Measurements from ENCODE around the gene MANEAL.
"Not testable (repeated sequence)": the region's sequence is repeated elsewhere in the genome, so short reads cannot be mapped to it uniquely, and the experiment has no call there.

The MANEAL gene

GRCh38 chr1:37793773-37794371, at the start of gene MANEAL:
MANEAL (plus strand) TSS chr1:37793847; CDS start chr1:37794183, 336 bp downstream.
- DNase-seq (ENCODE audit: low read depth, low spot score): no peak

- no peak for DNase-seq (ENCODE audit: low read depth, low spot score)
Observed at GRCh38 chr1:37746806-37747205, 46.8 kb upstream of the MANEAL start.

GRCh38 chr1:37748565-37748964, 45.1 kb upstream of the MANEAL start:
- DNase-seq (ENCODE audit: low read depth, low spot score): no peak

- DNase-seq (ENCODE audit: low read depth, low spot score): no peak
Observed at GRCh38 chr1:37752213-37752582, 41.4 kb upstream of the MANEAL start.

- DNase-seq (ENCODE audit: low read depth, low spot score): no peak
Observed at GRCh38 chr1:37752583-37753471, 40.8 kb upstream of the MANEAL start.

- no peak for DNase-seq (ENCODE audit: low read depth, low spot score)
Observed at GRCh38 chr1:37753473-37754321, 40.0 kb upstream of the MANEAL start.

GRCh38 chr1:37755290-37755689, 38.4 kb upstream of the MANEAL start:
- no peak for DNase-seq (ENCODE audit: low read depth, low spot score)

GRCh38 chr1:37755951-37756560, 37.6 kb upstream of the MANEAL start:
- no peak for DNase-seq (ENCODE audit: low read depth, low spot score)

GRCh38 chr1:37759451-37759850, 34.2 kb upstream of the MANEAL start:
- no peak for DNase-seq (ENCODE audit: low read depth, low spot score)

GRCh38 chr1:37761416-37762095, 32.1 kb upstream of the MANEAL start:
- no peak for DNase-seq (ENCODE audit: low read depth, low spot score)

GRCh38 chr1:37762516-37762915, 31.1 kb upstream of the MANEAL start:
- DNase-seq (ENCODE audit: low read depth, low spot score): no peak

- DNase-seq (ENCODE audit: low read depth, low spot score): no peak
Observed at GRCh38 chr1:37763791-37764413, 29.7 kb upstream of the MANEAL start.

GRCh38 chr1:37764414-37764825, 29.2 kb upstream of the MANEAL start:
- DNase-seq (ENCODE audit: low read depth, low spot score): no peak

- no peak for DNase-seq (ENCODE audit: low read depth, low spot score)
Observed at GRCh38 chr1:37764888-37765441, 28.7 kb upstream of the MANEAL start, which contains the start of gene EPHA10. EPHA10 (minus strand) TSS chr1:37765120; CDS start chr1:37765066, 54 bp downstream.

GRCh38 chr1:37765916-37766664, 27.6 kb upstream of the MANEAL start:
- DNase-seq (ENCODE audit: low read depth, low spot score): no peak

- DNase-seq (ENCODE audit: low read depth, low spot score): no peak
Observed at GRCh38 chr1:37767488-37767887, 26.2 kb upstream of the MANEAL start.

- DNase-seq (ENCODE audit: low read depth, low spot score): not testable (repeated sequence)
Observed at GRCh38 chr1:37771440-37771839, 22.2 kb upstream of the MANEAL start.

- DNase-seq (ENCODE audit: low read depth, low spot score): no peak
Observed at GRCh38 chr1:37776946-37777516, 16.6 kb upstream of the MANEAL start.

- no peak for DNase-seq (ENCODE audit: low read depth, low spot score)
Observed at GRCh38 chr1:37778654-37779053, 15.0 kb upstream of the MANEAL start.
